ENCODE data around the gene LGR5.

DNA sequence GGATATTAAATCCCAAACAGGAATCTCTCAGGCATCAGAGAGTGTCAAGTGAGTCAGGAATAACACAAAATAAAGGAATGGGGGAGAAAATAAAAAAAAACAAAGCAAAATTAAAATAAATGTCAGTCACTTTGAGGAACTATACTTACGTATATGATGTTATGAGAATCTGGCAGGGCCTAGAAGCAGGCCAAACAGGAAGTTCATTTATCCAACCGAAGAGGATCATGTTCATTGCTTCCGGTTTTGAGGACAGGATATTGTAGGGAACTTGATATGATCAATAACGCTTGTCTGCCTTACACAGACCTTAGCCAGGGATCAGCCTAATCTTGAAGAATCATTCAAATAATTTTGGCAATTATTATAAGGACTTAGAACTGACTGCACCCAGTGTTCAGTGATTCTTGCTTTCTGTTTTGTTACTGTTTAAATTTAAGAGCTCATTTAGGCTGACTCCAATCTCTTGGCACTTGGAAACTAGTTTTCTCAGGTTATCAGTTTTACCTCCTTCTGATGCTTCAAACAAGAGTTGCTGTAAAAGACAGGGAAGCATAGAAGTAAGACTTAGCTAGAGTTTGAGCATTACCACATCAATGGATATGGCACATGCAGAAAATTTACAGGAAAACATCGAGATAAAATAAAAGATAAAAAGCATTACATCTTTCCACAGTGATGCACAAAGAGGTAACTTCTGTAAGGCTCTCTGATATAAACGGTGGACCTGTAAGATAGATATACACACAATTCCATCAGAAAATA lies 170.6 kb downstream of the LGR5 start:
- TF ChIP-seq, protein P1, sequence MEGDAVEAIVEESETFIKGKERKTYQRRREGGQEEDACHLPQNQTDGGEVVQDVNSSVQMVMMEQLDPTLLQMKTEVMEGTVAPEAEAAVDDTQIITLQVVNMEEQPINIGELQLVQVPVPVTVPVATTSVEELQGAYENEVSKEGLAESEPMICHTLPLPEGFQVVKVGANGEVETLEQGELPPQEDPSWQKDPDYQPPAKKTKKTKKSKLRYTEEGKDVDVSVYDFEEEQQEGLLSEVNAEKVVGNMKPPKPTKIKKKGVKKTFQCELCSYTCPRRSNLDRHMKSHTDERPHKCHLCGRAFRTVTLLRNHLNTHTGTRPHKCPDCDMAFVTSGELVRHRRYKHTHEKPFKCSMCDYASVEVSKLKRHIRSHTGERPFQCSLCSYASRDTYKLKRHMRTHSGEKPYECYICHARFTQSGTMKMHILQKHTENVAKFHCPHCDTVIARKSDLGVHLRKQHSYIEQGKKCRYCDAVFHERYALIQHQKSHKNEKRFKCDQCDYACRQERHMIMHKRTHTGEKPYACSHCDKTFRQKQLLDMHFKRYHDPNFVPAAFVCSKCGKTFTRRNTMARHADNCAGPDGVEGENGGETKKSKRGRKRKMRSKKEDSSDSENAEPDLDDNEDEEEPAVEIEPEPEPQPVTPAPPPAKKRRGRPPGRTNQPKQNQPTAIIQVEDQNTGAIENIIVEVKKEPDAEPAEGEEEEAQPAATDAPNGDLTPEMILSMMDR (IDR thresholded peaks at IDR 0.05 in 2 of 3, conservative IDR thresholded peaks at IDR 0.05 in 1 of 3; ENCODE audit: insufficient read depth in 2 of 3, low read depth in 1 of 3, low read length in 3 of 3) = no peak
- TF ChIP-seq ZNF408 (CRISPR knock-in tag; IDR thresholded peaks at IDR 0.05; ENCODE audit: low read depth) (no peak), JUND (IDR thresholded peaks at IDR 0.05; ENCODE audit: borderline replicate concordance, low read depth, low read length) (no peak), JUND (tag; IDR thresholded peaks at IDR 0.05; ENCODE audit: borderline replicate concordance, low read depth, low read length) (no peak)
- TF ChIP-seq, protein P2, sequence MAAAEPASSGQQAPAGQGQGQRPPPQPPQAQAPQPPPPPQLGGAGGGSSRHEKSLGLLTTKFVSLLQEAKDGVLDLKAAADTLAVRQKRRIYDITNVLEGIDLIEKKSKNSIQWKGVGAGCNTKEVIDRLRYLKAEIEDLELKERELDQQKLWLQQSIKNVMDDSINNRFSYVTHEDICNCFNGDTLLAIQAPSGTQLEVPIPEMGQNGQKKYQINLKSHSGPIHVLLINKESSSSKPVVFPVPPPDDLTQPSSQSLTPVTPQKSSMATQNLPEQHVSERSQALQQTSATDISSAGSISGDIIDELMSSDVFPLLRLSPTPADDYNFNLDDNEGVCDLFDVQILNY (CRISPR knock-in tag; IDR thresholded peaks at IDR 0.05) = no peak

Data from K562 (cell line).